GM19324 (cell line): ENCODE measurements around the gene TAOK1.

Experiments
- ATAC-seq: cut with Tn5 transposase; IDR thresholded peaks from one replicate; pipeline ENCODE4 v1.9.1; 2021; ENCODE audit warnings: mild to moderate bottlenecking, moderate library complexity; ENCODE audit not compliant: unreplicated experiment, low FRiP score

TAOK1 gene

GRCh38 chr17:29567554-29568330, 177.6 kb downstream of the TAOK1 start:
- ATAC-seq, result peak; percentile 35

DNA sequence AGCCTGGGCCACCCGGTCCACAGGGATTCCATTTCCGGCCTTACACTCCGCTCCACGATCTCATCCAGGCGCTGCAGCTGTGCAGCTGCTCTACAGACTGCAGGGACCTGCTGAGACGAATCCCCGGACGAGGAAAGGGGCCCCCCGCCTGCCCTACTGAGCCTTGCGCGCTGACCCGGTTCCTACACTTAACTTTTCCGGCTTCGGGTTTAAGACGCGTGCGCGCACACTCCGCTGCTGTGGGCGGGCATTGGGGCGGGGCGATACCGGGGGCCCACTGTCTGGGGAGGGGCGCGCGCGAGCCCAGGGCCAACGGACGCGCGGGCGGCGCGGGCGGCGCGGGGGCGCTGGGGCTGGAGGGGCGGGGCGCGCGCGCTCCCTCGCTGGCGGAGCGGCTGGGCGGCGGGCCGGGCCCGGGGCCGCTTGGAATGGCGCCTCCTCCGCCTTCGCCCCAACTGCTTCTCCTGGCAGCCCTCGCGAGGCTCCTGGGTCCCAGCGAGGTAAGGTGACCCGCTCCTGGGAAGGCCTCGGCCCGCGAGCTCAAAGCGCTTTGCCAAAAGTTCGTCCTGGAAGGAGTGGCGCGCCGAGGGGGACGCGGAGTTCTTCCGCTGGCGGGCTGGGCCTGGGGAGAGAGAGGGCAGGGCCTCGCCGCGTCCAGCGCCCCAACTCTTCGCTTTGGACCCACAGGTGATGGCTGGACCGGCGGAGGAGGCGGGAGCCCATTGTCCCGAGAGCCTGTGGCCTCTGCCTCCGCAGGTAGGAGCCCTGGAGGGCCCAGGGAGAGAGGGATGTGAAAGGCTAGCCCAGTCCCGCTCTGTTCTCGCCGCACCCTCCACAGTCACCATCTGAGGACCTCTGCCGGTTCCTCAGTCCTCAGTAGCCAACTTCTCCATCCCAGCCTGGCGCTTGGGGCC, 178.4 kb downstream of the TAOK1 start, which contains the start of gene TP53I13:
TSS of gene TP53I13 (plus strand) at position 371 of the 914 bp plus-strand sequence. CDS start at position 429, 58 bp downstream.
- peak; percentile 42 for ATAC-seq

GRCh38 chr17:29569245-29569950, 179.2 kb downstream of the TAOK1 start:
- ATAC-seq, result no peak

DNA sequence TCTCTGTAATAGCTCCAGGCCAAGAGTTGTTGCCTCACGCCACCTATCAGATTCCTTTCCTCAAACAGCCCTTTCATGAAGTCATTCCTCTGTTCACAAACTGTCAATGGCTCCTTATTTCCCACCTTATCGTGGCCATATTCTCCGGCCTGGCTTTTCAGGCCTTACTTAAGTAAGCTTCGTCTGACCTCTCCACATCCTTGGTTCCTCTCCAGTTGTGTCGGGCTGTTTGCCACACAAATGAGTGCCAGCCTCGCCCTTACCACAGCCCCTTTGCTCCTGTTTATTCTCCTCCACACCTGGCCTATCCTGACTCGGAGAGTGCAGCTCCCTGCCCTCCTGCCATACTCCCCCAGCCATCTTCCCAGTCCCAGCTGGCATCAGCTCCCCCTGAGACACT, 180.4 kb downstream of the TAOK1 start:
- ATAC-seq, result no peak

DNA sequence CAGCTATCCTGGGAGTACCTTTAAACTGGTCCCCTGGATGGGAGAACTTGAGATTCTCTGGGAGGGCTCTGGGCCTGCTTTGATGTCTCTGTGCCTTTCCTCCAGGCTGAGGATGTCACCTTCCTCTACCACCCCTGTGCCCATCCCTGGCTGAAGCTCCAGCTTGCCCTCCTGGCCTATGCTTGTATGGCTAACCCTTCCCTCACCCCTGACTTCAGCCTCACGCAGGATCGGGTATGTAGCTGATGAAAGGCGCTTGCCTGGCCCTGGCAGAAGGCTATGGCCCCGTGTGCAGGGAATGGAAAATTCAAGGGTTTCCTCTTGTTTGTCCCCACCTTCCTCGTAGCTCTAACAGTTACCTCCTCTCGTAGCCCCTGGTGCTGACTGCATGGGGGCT, 181.3 kb downstream of the TAOK1 start:
- ATAC-seq, result no peak

DNA sequence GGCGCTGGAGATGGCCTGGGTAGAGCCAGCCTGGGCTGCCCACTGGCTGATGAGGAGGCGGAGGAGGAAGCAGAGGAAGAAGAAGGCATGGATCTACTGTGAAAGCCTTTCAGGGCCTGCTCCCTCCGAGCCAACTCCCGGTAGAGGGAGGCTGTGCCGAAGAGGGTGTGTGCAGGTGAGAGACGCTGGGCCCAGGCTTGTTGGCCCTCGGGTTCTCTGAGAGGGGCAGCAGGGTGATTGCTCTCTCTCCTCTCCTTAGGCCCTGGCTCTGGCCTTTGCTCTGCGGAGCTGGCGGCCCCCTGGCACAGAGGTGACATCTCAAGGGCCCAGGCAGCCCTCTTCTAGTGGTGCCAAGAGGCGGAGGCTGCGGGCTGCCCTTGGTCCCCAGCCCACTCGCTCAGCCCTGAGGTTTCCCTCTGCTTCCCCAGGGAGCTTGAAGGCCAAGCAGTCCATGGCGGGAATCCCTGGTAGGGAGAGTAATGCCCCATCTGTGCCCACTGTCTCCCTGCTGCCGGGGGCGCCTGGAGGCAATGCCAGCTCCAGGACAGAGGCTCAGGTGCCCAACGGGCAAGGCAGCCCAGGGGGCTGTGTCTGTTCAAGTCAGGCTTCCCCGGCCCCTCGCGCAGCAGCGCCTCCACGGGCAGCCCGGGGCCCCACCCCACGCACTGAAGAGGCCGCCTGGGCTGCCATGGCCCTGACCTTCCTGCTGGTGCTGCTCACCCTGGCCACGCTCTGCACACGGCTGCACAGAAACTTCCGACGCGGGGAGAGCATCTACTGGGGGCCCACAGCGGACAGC, 181.9 kb downstream of the TAOK1 start:
- ATAC-seq, result no peak

GRCh38 chr17:29572691-29573557, 182.8 kb downstream of the TAOK1 start:
- no peak for ATAC-seq

- no peak for ATAC-seq
These were observed 183.4 kb downstream of the TAOK1 start for GRCh38 chr17:29573558-29573869.

DNA sequence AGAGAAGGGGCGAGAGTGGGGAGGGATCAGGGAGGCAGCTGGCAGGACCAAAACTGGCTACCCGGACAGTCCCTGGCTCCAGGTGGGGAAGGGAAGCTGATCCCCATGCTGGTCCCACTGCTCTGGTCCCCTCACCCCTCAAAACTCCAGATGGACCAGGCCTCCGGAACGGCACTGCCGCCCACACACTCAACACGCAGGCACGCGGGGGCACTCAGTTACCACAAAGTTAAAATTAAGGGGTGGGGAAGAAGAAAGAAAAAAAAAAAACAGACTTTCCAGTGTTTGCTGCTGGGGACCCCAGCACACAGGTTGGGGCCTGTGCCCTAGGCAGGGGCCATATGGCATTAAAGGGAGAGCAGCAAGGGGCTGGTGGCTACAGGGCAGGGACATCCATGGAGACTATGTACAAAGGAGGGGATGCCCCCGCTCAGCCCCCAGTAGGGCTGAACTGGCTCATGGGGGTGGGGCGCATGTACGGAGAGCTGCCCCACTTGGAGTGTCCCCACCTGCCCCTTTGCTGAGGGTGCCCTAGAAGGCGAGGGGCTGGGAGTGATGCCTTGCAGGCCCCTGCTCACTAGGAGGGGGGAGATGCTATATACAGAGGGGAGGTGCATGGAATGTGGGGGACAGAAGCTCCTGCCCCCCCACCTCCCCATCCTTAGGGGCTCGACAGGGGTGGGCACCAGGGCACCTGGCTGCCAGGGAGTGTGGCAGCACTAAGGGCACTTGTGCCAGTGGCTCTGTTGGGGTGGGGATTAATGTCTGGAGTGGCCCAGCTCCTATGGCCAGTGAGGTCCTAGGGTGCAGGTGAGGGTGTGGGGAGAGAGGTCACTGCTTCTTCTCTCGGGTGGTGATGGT, 183.9 kb downstream of the TAOK1 start:
- ATAC-seq, result no peak

GRCh38 chr17:29574732-29575510, 184.8 kb downstream of the TAOK1 start:
- no peak for ATAC-seq

GRCh38 chr17:29575511-29576213, 185.5 kb downstream of the TAOK1 start:
- ATAC-seq, result no peak

DNA sequence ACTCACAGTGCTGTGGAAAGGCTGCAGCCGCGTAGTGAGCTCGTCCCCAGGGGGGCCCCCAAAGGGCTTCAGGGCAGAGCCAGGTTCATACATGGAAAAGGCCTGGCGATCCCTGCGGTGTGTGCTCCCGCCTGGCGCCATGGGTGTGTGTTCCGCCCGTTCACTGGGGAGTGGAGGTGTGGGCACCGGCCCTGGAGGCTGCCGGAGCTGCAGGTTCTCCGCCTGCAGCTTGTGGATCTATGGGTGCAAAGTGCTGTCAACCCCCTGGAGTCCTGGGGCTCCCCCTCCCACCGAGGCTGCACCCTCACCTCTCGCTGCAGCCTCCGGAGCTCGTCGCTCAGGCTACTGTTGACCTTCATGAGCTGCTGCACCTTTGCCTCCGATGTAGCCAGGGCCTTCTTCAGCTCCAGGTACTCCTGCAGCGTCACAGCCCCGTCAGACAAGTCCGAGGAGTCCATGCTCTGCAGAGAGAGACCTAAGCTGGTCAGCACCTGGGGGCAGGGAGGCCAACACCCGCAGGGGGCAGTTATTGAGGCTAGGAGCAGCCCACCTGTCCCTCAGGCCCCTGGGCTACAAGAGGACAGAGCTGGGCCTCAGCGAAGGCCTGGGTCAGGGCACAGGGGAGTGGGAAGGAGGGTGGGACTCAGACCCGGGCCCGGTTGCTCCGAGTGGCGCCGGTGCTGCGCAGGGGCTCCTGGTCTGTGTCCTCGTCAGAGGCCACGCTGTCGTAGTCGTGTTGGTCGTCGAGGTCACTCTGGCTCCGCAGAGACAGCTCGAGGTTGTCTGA, 186.2 kb downstream of the TAOK1 start:
- no peak for ATAC-seq

DNA sequence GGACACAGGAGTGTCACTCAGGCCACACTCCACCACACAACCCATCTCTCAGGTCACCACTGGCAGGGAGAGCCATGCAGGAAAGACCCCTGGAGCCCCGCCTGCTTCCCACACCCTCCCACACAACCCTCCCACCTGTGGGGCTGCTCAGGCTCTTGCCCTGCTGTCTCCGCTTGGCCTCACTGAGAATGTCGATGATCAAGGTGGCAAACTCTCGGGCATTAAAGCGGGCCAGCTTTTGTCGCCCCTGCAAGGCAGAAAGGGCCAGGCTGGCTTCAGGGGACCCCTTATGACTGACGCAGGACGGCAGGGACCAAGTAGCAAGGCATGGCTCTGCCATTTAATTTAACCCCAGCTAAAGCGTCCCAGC, 186.8 kb downstream of the TAOK1 start:
- ATAC-seq, result no peak

GRCh38 chr17:29577385-29578211, 187.4 kb downstream of the TAOK1 start:
- ATAC-seq, result no peak
